SJSA1 (cell line): ENCODE measurements around the gene KIF7. TPM values are rescaled to one million over a fixed set of nuclear protein-coding genes. Genes with fewer than 3 reads are reported as not detected.

Experiments
- DNase-seq, 2 experiments: peaks; one replicate each; pipeline ENCODE4 v3.0.0-alpha.2; 2015 to 2020; ENCODE audit warnings: low spot score in 2 of 2, low read depth in 1 of 2
- H3K27ac ChIP-seq: fragments of 250-450 bp; sonication (Bioruptor Pico); 2 replicates; pipeline ENCODE4 v1.5.1; 2020; ENCODE audit warnings: mild to moderate bottlenecking, moderate library complexity
- H3K27me3 ChIP-seq: fragments of 250-450 bp; sonication (Bioruptor Pico); replicated peaks from 2 replicates; pipeline ENCODE4 v1.5.1; 2020; ENCODE audit warnings: mild to moderate bottlenecking, moderate library complexity
- H3K36me3 ChIP-seq: fragments of 250-450 bp; sonication (Bioruptor Pico); 2 replicates; pipeline ENCODE4 v1.5.1; 2020; ENCODE audit warnings: mild to moderate bottlenecking
- H3K4me1 ChIP-seq: fragments of 250-450 bp; sonication (Bioruptor Pico); replicated peaks from 2 replicates; pipeline ENCODE4 v1.6.1; 2021; ENCODE audit warnings: mild to moderate bottlenecking
- H3K4me3 ChIP-seq: fragments of 250-450 bp; sonication (Bioruptor Pico); 2 replicates; pipeline ENCODE4 v1.5.1; 2020; ENCODE audit warnings: mild to moderate bottlenecking
- H3K9me3 ChIP-seq: fragments of 250-450 bp; sonication (Bioruptor Pico); replicated peaks from 2 replicates; pipeline ENCODE4 v1.5.1; 2020; ENCODE audit warnings: mild to moderate bottlenecking
- total RNA-seq: library from RNA; depleted of rRNA; stranded (reverse); fragments of >200 nt; shearing (Covaris generic); gene quantifications from 2 replicates; pipeline ENCODE4 v1.2.3, GENCODE V29; 2014

Gene KIF7
- total RNA-seq, 1 experiment from 2014 or later = 13.8 TPM

- Histone ChIP-seq H3K4me3 (no peak overlapping the region), H3K4me1 (peaks cover 9% of the 10 kb centered on the region; the same call in 1 of the 2 replicates), H3K36me3 (peaks cover 72% of the 10 kb centered on the region), H3K27me3 (no peaks in the 10 kb centered on the region), H3K27ac (no peak overlapping the region), H3K9me3 (no peaks in the 10 kb centered on the region)
- no peak for DNase-seq
Observed at GRCh38 chr15:89649716-89650115, 5.6 kb downstream of the KIF7 start.

GRCh38 chr15:89649013-89649625, 6.1 kb downstream of the KIF7 start:
- Histone ChIP-seq H3K9me3 (no peaks in the 10 kb centered on the region), H3K4me1 (peaks cover 4% of the 10 kb centered on the region; the same call in 1 of the 2 replicates), H3K27me3 (no peaks in the 10 kb centered on the region), H3K27ac (no peak overlapping the region), H3K4me3 (no peak overlapping the region), H3K36me3 (peaks cover 73% of the 10 kb centered on the region)
- no peak for DNase-seq

GRCh38 chr15:89648106-89649012, 6.9 kb downstream of the KIF7 start:
- Histone ChIP-seq H3K36me3 (peaks cover 75% of the 10 kb centered on the region), H3K27me3 (no peaks in the 10 kb centered on the region), H3K9me3 (no peaks in the 10 kb centered on the region), H3K4me3 (no peak overlapping the region), H3K4me1 (no peaks in the 10 kb centered on the region), H3K27ac (no peak overlapping the region)
- DNase-seq = no peak

GRCh38 chr15:89647191-89647851, 7.9 kb downstream of the KIF7 start:
- Histone ChIP-seq H3K4me1 (no peaks in the 10 kb centered on the region), H3K36me3 (peaks cover 69% of the 10 kb centered on the region), H3K4me3 (no peak overlapping the region), H3K9me3 (no peaks in the 10 kb centered on the region), H3K27me3 (no peaks in the 10 kb centered on the region), H3K27ac (no peak overlapping the region)
- DNase-seq = peak; percentile 57 to 86

- DNase-seq = no peak
- H3K36me3 ChIP-seq = peaks cover 68% of the 10 kb centered on the region
- no peaks in the 10 kb centered on the region for H3K27me3 ChIP-seq
- H3K4me1 ChIP-seq = no peaks in the 10 kb centered on the region
- no peak overlapping the region for H3K4me3 ChIP-seq
- H3K9me3 ChIP-seq = no peaks in the 10 kb centered on the region
- no peak overlapping the region for H3K27ac ChIP-seq
Observed at GRCh38 chr15:89646416-89647141, 8.7 kb downstream of the KIF7 start.

DNA sequence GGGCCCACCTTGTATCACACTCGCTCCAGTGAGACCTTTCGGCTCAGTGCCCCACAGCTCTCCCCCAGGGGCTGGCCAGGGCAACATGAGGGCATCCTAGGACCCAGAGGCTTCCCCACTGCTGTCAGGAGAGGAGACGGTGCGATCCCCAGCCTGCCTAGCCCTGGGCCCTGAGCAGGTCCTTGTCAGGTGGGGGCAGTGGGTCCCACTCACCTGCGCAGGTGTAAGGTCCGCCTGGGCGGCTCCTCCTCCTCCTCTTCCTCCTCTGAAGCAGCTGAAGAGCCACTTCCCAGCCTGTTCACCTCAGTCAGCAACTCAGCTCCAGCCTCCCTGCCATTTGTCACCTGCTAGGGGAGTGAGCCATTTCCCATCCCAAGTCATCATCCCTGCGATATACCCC, 9.6 kb downstream of the KIF7 start:
- H3K27ac ChIP-seq = no peak overlapping the region
- no peaks in the 10 kb centered on the region for H3K9me3 ChIP-seq
- no peak overlapping the region for H3K4me3 ChIP-seq
- H3K36me3 ChIP-seq = peaks cover 72% of the 10 kb centered on the region
- no peaks in the 10 kb centered on the region for H3K4me1 ChIP-seq
- H3K27me3 ChIP-seq = no peaks in the 10 kb centered on the region
- no peak for DNase-seq

- H3K4me1 ChIP-seq = no peaks in the 10 kb centered on the region
- DNase-seq = no peak
- peaks cover 51% of the 10 kb centered on the region for H3K36me3 ChIP-seq
- no peaks in the 10 kb centered on the region for H3K9me3 ChIP-seq
- no peak overlapping the region for H3K27ac ChIP-seq
- H3K27me3 ChIP-seq = no peaks in the 10 kb centered on the region
- no peak overlapping the region for H3K4me3 ChIP-seq
Observed at GRCh38 chr15:89642106-89642505, 13.2 kb downstream of the KIF7 start.

DNA sequence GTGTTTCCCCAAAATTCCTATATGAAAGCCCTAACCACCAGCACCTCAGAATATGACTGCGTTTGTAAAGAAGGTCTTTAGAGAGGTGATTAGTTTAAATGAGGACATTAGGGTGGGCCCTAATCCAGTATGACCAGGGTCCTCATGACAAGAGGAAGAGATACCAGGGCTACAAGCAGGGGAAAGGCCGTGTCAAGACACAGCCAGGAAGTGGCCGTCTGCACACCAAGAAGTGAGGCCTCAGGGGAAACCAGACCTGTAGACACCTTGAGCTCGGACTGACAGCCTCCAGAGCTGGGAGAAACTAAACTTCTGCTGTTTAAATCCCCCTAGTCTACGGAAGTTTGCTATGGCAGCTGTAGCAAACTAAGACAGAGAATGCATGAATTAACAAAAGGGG, 14.2 kb downstream of the KIF7 start:
- no peak overlapping the region for H3K4me3 ChIP-seq
- no peak for DNase-seq
- no peaks in the 10 kb centered on the region for H3K27me3 ChIP-seq
- H3K4me1 ChIP-seq = no peaks in the 10 kb centered on the region
- H3K9me3 ChIP-seq = no peaks in the 10 kb centered on the region
- H3K27ac ChIP-seq = no peak overlapping the region
- H3K36me3 ChIP-seq = peaks cover 40% of the 10 kb centered on the region

GRCh38 chr15:89640245-89640644, 15.0 kb downstream of the KIF7 start:
- DNase-seq = no peak
- Histone ChIP-seq H3K27me3 (no peaks in the 10 kb centered on the region), H3K9me3 (no peaks in the 10 kb centered on the region), H3K36me3 (peaks cover 36% of the 10 kb centered on the region), H3K4me3 (no peak overlapping the region), H3K4me1 (no peaks in the 10 kb centered on the region), H3K27ac (no peak overlapping the region)

- Histone ChIP-seq H3K9me3 (peaks cover 7% of the 10 kb centered on the region; the same call in 1 of the 2 replicates), H3K36me3 (peaks cover 62% of the 10 kb centered on the region), H3K27me3 (no peaks in the 10 kb centered on the region), H3K27ac (no peak overlapping the region), H3K4me1 (no peaks in the 10 kb centered on the region), H3K4me3 (no peak overlapping the region)
- DNase-seq = no peak
Observed at GRCh38 chr15:89633585-89633984, 21.7 kb downstream of the KIF7 start.

DNA sequence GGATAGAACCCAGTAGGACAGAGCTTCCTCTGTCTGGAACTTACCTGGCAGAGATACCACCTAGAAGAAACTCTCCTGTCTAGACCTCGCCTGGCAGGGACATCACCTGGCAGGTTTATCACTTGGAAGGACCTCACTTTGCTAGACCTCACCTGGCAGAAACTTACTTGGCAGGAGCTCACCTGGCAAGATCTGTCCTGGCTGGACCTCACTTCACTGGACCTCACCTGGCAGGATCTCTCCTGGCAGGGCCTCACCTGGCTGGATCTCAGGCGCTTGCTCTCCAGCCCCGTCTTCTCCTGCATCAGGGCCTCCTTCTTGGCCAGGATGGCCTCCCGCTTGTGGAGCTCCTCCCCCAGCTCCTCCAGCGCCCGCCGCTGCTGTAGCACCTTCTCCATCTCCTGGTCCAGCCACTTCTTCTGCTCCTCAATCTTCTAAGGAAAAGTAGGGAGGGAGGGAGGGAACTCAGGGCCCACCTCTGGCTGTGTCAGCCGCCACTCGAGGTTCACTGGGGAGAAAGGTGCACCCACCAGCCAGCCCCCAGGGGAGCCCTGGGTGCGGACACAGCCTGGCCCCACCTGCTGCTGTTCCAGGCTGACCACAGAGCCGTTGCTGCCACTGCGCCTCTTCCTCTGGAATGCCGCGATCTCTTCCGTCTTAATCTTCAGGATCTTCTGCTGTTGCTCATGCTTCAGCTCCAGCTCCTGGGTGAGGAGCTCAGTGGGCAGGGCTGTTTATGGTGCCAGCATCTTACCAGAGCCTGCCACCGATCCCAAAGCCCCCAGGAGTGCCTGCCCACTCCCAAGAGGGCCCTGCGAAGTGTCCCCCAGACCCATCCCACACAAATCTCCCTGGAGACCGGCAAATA, 22.5 kb downstream of the KIF7 start:
- Histone ChIP-seq H3K4me3 (no peak overlapping the region), H3K4me1 (no peaks in the 10 kb centered on the region), H3K27me3 (no peaks in the 10 kb centered on the region), H3K9me3 (peaks cover 7% of the 10 kb centered on the region; the same call in 1 of the 2 replicates), H3K36me3 (peaks cover 70% of the 10 kb centered on the region), H3K27ac (no peak overlapping the region)
- no peak for DNase-seq

DNA sequence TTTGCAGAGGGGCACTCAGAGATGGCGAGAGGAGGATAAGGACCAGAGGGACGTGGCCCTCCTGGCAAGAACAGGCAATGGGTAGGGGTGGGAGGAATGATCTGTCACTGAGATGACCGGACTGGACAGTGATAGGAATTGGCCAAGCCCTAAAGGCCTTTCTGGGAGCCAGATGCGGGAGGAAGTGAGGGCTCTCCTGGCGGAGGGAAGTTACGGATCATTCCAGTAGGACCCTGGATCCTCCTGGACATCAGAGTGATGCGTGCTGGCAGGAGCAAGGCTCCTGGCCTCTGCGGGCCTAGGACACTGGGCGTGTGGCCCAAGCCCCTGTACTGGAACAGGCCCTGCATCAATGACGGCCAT, 23.4 kb downstream of the KIF7 start:
- H3K4me1 ChIP-seq = no peaks in the 10 kb centered on the region
- H3K4me3 ChIP-seq = no peak overlapping the region
- no peak overlapping the region for H3K27ac ChIP-seq
- H3K27me3 ChIP-seq = no peaks in the 10 kb centered on the region
- H3K36me3 ChIP-seq = peaks cover 79% of the 10 kb centered on the region
- DNase-seq = no peak
- peaks cover 7% of the 10 kb centered on the region; the same call in 1 of the 2 replicates for H3K9me3 ChIP-seq
